K562 (cell line): ENCODE measurements around the gene GEMIN7. TPM values are rescaled to one million over a fixed set of nuclear protein-coding genes. Genes with fewer than 3 reads are reported as not detected.

ENCODE experiments used
- BHLHE40 ChIP-seq: IDR thresholded peaks from 2 replicates; pipeline ENCODE4 v1.6.1; 2011; ENCODE audit warnings: low read length, improper control_type of control experiment
- E2F1 ChIP-seq: sonication (generic); formaldehyde crosslinking; IDR thresholded peaks from 2 replicates; pipeline ENCODE4 v1.8.1; 2023; ENCODE audit warnings: mild to moderate bottlenecking, missing genetic modification reagents, moderate library complexity
- ESRRB ChIP-seq: fragments of 250-450 bp; sonication (Bioruptor Pico); IDR thresholded peaks from 2 replicates; pipeline ENCODE4 v1.5.0; 2020; ENCODE audit warnings: mild to moderate bottlenecking, moderate library complexity, borderline replicate concordance
- NR2C1 ChIP-seq, 2 experiments: fragments of 450-650 bp; IDR thresholded peaks; 2 replicates each; pipeline ENCODE4 v1.6.1; 2017; ENCODE audit warnings: mild to moderate bottlenecking in 2 of 2, antibody characterized with exemption in 1 of 2, inconsistent platforms in 1 of 2, missing compliant biosample characterization in 1 of 2, missing genetic modification characterization in 1 of 2
- POLR2B ChIP-seq: fragments of 450-650 bp; IDR thresholded peaks from 2 replicates; pipeline ENCODE4 v1.6.1; 2018; ENCODE audit warnings: low read depth; ENCODE audit not compliant: partially characterized antibody
- PREB ChIP-seq: sonication (generic); formaldehyde crosslinking; IDR thresholded peaks from 2 replicates; pipeline ENCODE4 v1.8.1; 2023; ENCODE audit warnings: mild to moderate bottlenecking, missing genetic modification reagents
- RAD51 ChIP-seq: fragments of 450-650 bp; IDR thresholded peaks from 2 replicates; pipeline ENCODE4 v1.7.1; 2016; ENCODE audit warnings: low read depth, mild to moderate bottlenecking, borderline replicate concordance
- RBM14 ChIP-seq: fragments of 200-400 bp; formaldehyde crosslinking; IDR thresholded peaks from 2 replicates; pipeline ENCODE4 v1.6.1; 2018; ENCODE audit warnings: low read depth, mild to moderate bottlenecking, low read length, moderate library complexity, borderline replicate concordance; ENCODE audit not compliant: insufficient read depth
- RNF219 ChIP-seq: fragments of 250-450 bp; sonication (Bioruptor Pico); IDR thresholded peaks from 2 replicates; pipeline ENCODE4 v1.5.0; 2022; ENCODE audit warnings: mild to moderate bottlenecking
- TGIF2 ChIP-seq: sonication (generic); formaldehyde crosslinking; IDR thresholded peaks from 2 replicates; pipeline ENCODE4 v1.8.1; 2022; ENCODE audit warnings: mild to moderate bottlenecking, missing genetic modification reagents, moderate library complexity
- polyA plus RNA-seq, 8 experiments: library from polyadenylated mRNA; depleted of rRNA in 4 of 8; stranded (reverse) in 5 of 8; unstranded in 3 of 8; fragments of >200 nt; fragmentation: Nextera tagmentation in 2 of 8; fragmentation: Illumina TruSeq in 1 of 8; extraction: Ambion mirVana in 2 of 8; extraction: Trizol in 1 of 8; gene quantifications; 2 replicates each; pipeline versions ENCODE4 v1.2.1 to v1.2.3, GENCODE V29; 2011 to 2014; ENCODE audit warnings: inconsistent platforms in 1 of 8, missing spikeins in 1 of 8
- total RNA-seq, 7 experiments: library from RNA; depleted of rRNA in 6 of 7; stranded (reverse); fragments of >200 nt in 6 of 7; fragmentation: Illumina TruSeq in 2 of 7; extraction: Trizol in 2 of 7; gene quantifications; 2 replicates each; pipeline versions ENCODE4 v1.2.1 to v1.2.3, GENCODE V29; 2011 to 2021; ENCODE audit warnings: low replicate concordance in 1 of 7

Gene GEMIN7
- total and polyA plus RNA-seq, 9 of the 15 experiments (the other 6 are each of a cell fraction or from before 2014, with no cell fraction given) = 23.1 to 124 (median 54.9) TPM

DNA sequence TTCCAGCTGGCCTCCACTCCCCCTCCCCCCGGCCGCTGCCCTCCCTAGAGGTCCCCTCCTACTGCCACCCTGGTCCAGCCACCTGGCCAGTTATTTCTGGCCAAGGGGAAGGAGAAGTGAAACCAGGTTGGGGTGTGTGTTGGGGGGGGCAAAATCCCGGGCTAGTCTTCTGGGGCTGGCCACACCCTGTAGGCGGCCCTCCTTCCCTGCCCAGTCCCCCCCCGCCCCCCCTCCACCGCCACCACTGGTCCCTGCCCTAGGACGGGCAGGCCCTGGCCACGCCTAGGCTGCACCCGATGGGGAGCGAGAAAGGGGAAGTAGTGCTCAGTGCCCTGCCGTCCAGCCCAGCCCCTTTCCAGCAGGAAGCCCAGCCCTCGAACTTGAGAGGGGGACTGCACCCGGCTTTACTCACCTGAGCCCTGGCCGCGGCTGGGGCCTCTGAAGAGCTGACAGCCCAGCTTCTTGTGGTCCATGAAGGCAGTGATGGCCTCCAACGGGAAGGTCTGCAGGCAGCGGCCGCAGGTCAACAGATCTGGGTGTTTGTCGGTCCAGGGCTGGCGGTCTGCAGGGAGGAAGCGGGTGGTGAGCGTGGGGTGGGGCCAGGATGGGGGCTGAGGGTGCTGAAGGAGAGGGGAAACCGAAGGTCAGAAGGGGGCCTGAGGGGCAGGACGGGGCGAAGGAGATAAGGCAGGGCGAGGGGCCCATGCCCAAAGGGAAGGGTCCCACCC is 3.6 kb upstream of the GEMIN7 start (continued):
- TF ChIP-seq BHLHE40 (peak; percentile 11; the same call in 1 of the 2 replicates), NR2C1 (IDR thresholded peaks at IDR 0.05) (peak; percentile 53; the same call in 1 of the 2 replicates), NR2C1 (tag; IDR thresholded peaks at IDR 0.05) (peak; percentile 63; the same call in 1 of the 2 replicates), RNF219 (CRISPR knock-in tag) (no peak), POLR2B (no peak), PREB (CRISPR knock-in tag) (peak; percentile 48; the same call in 1 of the 2 replicates), E2F1 (CRISPR knock-in tag) (peak; percentile 9; the same call in 1 of the 2 replicates), RBM14 (0 out of 2 replicates have a peak, but pooled peaks have one; percentile 35), TGIF2 (CRISPR knock-in tag) (0 out of 2 replicates have a peak, but pooled peaks have one; percentile 67), ESRRB (CRISPR knock-in tag) (no peak), RAD51 (no peak)
- TF ChIP-seq, all 486 proteins: peak for 53
